AG09309 (cell line): ENCODE data around the gene S1PR5.
"Not testable (repeated sequence)": the region's sequence is repeated elsewhere in the genome, so short reads cannot be mapped to it uniquely, and the experiment has no call there.

Experiments
- DNase-seq: peaks from one replicate; pipeline ENCODE4 v3.0.0-alpha.2; 2010; ENCODE audit warnings: low read depth
- H3K4me3 ChIP-seq: 2 replicates; pipeline ENCODE4 v1.5.1; 2011; ENCODE audit warnings: mild to moderate bottlenecking, low read depth, low read length, moderate library complexity; ENCODE audit not compliant: control insufficient read depth
- CTCF ChIP-seq: IDR thresholded peaks from 2 replicates; pipeline ENCODE4 v1.5.1; 2011; ENCODE audit warnings: mild to moderate bottlenecking, low read depth, low read length, inconsistent platforms; ENCODE audit not compliant: insufficient read depth, control insufficient read depth; ENCODE audit errors: missing control alignments

The S1PR5 gene

GRCh38 chr19:10552510-10553053 lies 35.3 kb upstream of the S1PR5 start:
- DNase-seq, result no peak
- H3K4me3 ChIP-seq, result no peak overlapping the region
- TF ChIP-seq CTCF, result no peak

GRCh38 chr19:10551698-10552301 lies 34.6 kb upstream of the S1PR5 start:
- DNase-seq, result no peak
- peak; percentile 30 for TF ChIP-seq CTCF
- H3K4me3 ChIP-seq, result no peak overlapping the region

GRCh38 chr19:10551006-10551405 lies 33.8 kb upstream of the S1PR5 start:
- not testable (repeated sequence) for H3K4me3 ChIP-seq, DNase-seq

- TF ChIP-seq CTCF, result no peak
- no peak for DNase-seq
- no peak overlapping the region for H3K4me3 ChIP-seq
These were observed 33.1 kb upstream of the S1PR5 start for GRCh38 chr19:10550336-10550735.

GRCh38 chr19:10549733-10550132 lies 32.5 kb upstream of the S1PR5 start:
- no peak overlapping the region for H3K4me3 ChIP-seq
- TF ChIP-seq CTCF, result no peak
- DNase-seq, result no peak

- no peak for DNase-seq
- TF ChIP-seq CTCF, result no peak
- no peak overlapping the region for H3K4me3 ChIP-seq
These were observed 31.6 kb upstream of the S1PR5 start for GRCh38 chr19:10548746-10549276.

GRCh38 chr19:10546817-10547216 lies 29.6 kb upstream of the S1PR5 start:
- no peak for TF ChIP-seq CTCF
- DNase-seq, result no peak
- no peak overlapping the region for H3K4me3 ChIP-seq
